LoVo (cell line): ENCODE results near the gene CKAP2.
"Not testable (repeated sequence)": the region's sequence is repeated elsewhere in the genome, so short reads cannot be mapped to it uniquely, and the experiment has no call there.

Experiments
- DNase-seq: peaks from one replicate; pipeline ENCODE4 v3.0.0-alpha.2; 2016; ENCODE audit warnings: low spot score

The CKAP2 gene

GRCh38 chr13:52454820-52455676 lies at the start of gene CKAP2:
TSS of gene CKAP2 (plus strand) at chr13:52455478. CDS start at chr13:52455557, 79 bp downstream.
- peak; percentile 93 for DNase-seq

GRCh38 chr13:52405767-52406494 lies 49.3 kb upstream of the CKAP2 start, which contains the start of gene THSD1:
TSS of gene THSD1 (minus strand) at chr13:52406172. CDS start at chr13:52402600, 3,572 bp downstream.
- DNase-seq, result peak; percentile 26

- DNase-seq, result no peak
These were observed 48.6 kb upstream of the CKAP2 start for GRCh38 chr13:52406629-52407028.

- DNase-seq, result not testable (repeated sequence)
These were observed 47.8 kb upstream of the CKAP2 start for GRCh38 chr13:52407436-52407835.

- DNase-seq, result not testable (repeated sequence)
These were observed 47.1 kb upstream of the CKAP2 start for GRCh38 chr13:52408071-52408658.

- DNase-seq, result no peak
These were observed 43.6 kb upstream of the CKAP2 start for GRCh38 chr13:52411629-52412028.

GRCh38 chr13:52412128-52412527 lies 43.1 kb upstream of the CKAP2 start:
- no peak for DNase-seq

GRCh38 chr13:52414051-52414450 lies 41.2 kb upstream of the CKAP2 start:
- DNase-seq, result no peak

- no peak for DNase-seq
These were observed 40.3 kb upstream of the CKAP2 start for GRCh38 chr13:52414963-52415362.

- no peak for DNase-seq
These were observed 36.2 kb upstream of the CKAP2 start for GRCh38 chr13:52419080-52419479.

GRCh38 chr13:52421216-52421615 lies 34.1 kb upstream of the CKAP2 start:
- DNase-seq, result no peak

GRCh38 chr13:52428295-52428694 lies 27.0 kb upstream of the CKAP2 start:
- DNase-seq, result no peak

GRCh38 chr13:52432456-52432855 lies 22.8 kb upstream of the CKAP2 start:
- no peak for DNase-seq

GRCh38 chr13:52446265-52446664 lies 9.0 kb upstream of the CKAP2 start:
- DNase-seq, result no peak

- DNase-seq, result no peak
These were observed 7.9 kb upstream of the CKAP2 start for GRCh38 chr13:52447354-52447753.

GRCh38 chr13:52447815-52448552 lies 7.3 kb upstream of the CKAP2 start:
- no peak for DNase-seq

GRCh38 chr13:52449331-52450011 lies 5.8 kb upstream of the CKAP2 start:
- DNase-seq, result no peak

- DNase-seq, result peak; percentile 97
These were observed 5.1 kb upstream of the CKAP2 start, which contains the start of gene VPS36 for GRCh38 chr13:52450012-52450792. TSS of gene VPS36 (minus strand) at chr13:52450634. CDS start at chr13:52450594, 40 bp downstream.

GRCh38 chr13:52450793-52451116 lies 4.5 kb upstream of the CKAP2 start:
- DNase-seq, result no peak

GRCh38 chr13:52451135-52451804 lies 4.0 kb upstream of the CKAP2 start:
- DNase-seq, result no peak
